GM19455 (cell line): Measurements from ENCODE around the gene LRP4.
"Not testable (repeated sequence)": the region's sequence is repeated elsewhere in the genome, so short reads cannot be mapped to it uniquely, and the experiment has no call there.

Experiments
- ATAC-seq: cut with Tn5 transposase; IDR thresholded peaks from one replicate; pipeline ENCODE4 v1.9.1; 2021; ENCODE audit not compliant: unreplicated experiment

Gene LRP4, protein sequence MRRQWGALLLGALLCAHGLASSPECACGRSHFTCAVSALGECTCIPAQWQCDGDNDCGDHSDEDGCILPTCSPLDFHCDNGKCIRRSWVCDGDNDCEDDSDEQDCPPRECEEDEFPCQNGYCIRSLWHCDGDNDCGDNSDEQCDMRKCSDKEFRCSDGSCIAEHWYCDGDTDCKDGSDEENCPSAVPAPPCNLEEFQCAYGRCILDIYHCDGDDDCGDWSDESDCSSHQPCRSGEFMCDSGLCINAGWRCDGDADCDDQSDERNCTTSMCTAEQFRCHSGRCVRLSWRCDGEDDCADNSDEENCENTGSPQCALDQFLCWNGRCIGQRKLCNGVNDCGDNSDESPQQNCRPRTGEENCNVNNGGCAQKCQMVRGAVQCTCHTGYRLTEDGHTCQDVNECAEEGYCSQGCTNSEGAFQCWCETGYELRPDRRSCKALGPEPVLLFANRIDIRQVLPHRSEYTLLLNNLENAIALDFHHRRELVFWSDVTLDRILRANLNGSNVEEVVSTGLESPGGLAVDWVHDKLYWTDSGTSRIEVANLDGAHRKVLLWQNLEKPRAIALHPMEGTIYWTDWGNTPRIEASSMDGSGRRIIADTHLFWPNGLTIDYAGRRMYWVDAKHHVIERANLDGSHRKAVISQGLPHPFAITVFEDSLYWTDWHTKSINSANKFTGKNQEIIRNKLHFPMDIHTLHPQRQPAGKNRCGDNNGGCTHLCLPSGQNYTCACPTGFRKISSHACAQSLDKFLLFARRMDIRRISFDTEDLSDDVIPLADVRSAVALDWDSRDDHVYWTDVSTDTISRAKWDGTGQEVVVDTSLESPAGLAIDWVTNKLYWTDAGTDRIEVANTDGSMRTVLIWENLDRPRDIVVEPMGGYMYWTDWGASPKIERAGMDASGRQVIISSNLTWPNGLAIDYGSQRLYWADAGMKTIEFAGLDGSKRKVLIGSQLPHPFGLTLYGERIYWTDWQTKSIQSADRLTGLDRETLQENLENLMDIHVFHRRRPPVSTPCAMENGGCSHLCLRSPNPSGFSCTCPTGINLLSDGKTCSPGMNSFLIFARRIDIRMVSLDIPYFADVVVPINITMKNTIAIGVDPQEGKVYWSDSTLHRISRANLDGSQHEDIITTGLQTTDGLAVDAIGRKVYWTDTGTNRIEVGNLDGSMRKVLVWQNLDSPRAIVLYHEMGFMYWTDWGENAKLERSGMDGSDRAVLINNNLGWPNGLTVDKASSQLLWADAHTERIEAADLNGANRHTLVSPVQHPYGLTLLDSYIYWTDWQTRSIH (N-terminal part only)

DNA sequence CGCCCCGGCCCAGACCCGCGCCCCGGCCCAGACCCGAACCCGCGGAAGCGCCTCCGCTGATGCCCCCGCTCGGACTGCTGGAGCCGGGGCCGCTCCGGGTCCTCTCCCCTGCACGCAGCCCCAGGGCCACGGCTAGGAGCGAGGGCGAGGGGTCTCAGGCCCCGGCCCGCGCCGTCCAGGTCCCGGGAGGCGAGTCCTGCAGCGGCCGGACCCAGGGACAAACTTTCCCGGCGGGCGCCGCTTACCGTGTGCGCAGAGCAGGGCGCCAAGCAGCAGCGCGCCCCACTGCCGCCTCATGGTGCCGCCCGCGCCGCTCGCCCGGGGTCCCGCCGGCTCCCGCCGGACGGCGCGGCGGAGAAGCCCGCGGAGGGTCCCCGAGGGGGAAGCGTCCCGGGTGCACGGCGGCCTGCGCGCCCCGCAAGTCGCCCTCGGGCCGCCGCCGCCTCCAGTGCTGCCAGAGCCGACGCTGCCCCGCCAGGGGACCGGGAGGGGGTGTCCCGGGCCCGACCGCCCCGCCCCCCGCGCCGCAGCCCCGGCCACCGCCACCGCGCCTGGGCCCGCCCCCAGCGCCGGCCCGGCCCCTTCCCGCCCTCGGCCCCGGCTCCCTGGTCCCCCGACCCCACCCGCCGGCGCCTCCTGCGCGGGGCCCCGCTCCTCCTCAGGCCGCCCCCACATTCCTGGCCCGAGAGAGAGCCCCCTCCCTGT is at the start of gene LRP4:
LRP4 (minus strand) TSS at position 468 of the 705 bp plus-strand sequence; CDS start at position 297, 171 bp downstream.
- ATAC-seq, result no peak

DNA sequence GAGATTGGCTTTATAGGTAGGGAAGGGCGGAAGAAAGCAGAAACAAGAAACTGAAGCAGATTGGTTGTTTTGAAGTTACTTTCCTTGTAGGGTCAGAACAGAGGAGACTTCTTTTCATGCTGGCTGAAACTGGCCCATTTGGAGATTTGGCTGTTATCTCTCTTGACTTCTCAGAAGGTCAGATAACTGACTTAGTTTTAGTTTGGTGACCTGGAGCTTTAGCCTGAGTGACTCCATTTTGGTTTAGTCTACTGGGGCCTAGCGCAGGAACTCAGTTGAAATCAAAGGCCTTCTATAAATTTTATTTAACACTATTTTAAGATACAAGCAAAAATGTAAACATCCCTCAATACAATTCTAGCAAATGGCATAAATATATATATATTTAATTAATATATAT is 49.6 kb upstream of the LRP4 start:
- ATAC-seq, result no peak

DNA sequence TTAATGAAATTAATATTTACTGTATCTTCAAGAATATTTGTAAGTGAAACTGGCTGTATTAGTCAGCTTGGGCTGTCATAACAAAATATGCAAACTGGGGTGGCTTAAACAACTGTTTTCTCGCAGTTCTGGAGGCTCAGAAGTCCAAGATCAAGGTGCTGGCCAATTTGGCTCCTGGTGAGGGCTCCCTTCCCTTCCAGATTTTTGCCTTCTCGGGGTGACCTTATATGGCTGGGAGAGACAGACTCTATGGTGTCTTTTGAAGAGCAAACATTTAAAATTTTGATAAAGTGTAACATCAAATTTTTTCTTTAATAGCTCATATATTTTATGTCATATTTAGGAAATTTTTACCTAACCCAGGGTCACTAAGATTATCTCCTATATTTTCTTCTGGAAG is 48.4 kb upstream of the LRP4 start:
- ATAC-seq, result no peak

DNA sequence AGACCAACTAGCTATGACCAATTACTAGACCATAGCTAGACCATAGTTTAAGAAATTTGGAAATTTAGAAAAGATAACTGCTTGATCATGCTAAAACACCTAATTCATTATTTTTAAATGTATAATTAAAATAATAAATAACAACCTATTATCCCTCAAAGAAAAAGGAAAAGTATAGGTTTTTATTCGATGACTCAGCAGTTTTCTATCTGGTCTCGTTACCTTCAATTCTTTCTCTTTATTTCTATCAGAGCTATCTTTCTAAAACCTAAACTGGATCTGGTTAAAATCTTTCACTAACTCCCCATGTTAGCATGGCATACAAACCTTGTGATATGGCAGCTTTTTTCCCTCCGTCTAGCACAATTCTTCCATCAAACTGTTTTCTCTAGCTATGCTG is 45.5 kb upstream of the LRP4 start:
- ATAC-seq, result no peak

DNA sequence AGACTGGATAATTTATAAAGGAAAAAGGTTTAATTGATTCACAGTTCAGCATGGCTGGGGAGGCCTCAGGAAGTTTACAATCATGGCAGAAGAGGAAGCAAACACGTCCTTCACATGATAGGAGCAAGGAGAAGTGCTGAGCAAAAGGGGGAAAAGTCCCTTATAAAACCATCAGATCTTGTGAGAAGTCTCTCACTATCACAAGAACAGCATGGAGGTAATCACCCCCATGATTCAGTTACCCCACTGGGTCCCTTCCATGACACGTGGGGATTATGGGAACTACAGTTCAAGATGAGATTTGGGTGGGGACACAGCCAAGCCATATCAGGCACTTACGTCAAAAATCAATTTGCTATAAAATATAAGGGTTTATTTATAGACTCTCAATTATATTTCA is 43.5 kb upstream of the LRP4 start:
- ATAC-seq, result not testable (repeated sequence)

DNA sequence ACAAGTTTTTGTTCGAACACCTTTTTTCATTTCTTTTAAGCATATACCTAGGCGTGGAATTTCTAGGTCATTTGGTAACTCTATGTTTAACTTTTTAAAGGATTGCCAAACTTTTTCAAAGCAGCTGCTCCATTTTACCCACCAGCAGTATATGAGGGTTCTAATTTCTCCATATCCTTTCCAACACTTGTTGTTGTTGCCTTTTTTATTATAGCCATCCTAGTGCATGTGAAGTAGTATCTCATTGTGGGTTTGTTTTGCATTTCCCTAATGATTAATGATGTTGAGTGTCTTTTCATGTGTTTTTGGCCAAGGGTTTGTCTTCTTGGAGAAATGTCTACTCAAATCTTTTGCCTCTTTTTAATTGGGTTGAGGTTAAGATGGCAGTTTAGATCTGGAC is 42.7 kb upstream of the LRP4 start:
- no peak for ATAC-seq

DNA sequence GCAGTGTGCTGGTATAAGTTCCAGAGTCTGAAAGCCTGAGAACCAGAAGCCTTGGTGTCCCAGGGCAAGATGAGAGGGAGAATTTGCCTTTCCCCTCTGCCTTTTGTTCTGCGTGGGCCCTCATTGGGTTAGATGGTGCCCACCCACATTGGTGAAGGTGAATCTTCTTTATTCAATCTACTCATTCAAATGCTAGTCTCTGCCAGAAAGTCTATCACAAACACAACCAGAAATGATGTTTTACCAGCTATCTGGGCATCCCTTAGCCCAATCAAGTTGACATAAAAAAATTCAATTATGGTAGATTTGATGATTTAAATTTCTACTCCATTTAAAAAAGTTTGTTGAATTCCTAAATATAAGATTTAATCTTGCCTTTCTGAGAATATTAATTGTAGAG is 40.4 kb upstream of the LRP4 start:
- no peak for ATAC-seq

DNA sequence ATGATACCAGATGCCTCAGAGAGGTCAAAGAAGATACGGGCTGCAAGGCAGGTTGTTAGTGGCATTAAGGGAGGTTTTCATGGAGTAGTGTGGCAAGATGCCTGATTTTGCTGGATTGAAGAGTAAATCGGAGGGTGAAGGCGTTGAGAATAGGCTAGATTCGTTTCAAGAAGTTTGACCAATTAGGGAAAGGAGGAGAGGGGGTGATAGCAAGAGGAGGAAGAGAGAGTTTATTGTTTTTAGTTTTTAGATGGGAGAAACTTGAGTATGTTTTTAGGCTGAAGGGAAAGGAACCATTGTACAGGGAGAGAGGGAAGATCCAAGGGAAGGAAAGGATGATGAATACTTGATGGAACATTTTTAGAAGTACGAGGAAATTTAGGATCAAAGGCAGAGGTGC is 34.7 kb upstream of the LRP4 start:
- no peak for ATAC-seq

DNA sequence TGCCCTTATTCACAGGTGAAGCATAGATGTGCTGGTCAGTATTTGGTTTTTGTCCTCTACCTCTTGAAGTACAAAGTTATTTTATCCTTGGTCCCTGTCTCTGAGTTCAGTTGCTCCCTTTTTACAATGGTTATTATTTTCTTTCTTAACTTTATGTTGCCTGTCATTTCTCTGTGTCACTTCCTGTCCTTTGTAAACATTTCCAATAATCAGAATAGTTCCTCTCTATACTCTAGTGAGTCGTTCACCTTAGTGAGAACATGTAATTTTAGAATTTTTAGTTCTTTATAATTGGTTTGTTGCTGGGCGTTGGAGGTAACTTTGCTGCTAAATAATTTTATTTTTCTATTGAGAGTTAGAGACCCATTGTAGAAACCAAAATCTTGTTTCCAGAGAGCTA is 34.2 kb upstream of the LRP4 start:
- ATAC-seq, result no peak

DNA sequence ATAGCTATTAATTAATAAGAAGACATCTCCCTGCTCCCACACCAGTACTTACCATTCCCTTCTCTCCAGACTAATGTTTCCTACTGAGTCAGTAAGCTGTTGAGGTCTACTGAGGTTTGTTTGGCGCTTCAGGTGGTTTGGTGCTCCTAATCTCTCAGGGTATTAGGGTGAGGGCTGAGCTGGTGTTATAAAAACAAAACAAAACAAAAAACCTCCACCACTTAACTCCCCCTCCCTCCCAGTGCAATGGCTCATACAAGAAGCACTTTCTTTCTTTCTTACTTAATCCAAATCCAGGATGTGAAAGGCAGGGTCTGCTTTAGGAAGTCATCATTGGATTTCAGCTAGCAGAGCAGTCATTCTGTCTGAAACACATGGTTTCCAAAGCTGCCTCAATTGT is 33.5 kb upstream of the LRP4 start:
- ATAC-seq, result no peak

DNA sequence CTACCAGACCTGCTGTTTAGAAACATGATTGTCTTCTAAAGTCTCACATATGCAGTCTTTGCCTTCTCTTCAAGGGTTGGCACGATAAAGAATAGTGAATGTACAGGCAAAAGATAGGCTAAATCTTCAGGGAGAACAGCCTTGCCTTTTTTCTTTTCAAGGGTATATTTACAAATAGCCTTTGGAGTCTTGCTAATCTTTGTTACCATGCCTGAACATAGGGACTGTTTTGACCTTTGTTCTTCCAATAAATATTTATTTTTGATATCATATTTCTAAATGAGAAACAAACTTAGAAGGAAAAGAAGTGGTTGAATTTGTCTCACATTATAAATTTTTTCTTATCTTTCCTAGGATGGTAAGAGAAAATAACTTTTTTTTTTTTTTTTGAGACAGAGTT is 30.9 kb upstream of the LRP4 start:
- ATAC-seq, result no peak

DNA sequence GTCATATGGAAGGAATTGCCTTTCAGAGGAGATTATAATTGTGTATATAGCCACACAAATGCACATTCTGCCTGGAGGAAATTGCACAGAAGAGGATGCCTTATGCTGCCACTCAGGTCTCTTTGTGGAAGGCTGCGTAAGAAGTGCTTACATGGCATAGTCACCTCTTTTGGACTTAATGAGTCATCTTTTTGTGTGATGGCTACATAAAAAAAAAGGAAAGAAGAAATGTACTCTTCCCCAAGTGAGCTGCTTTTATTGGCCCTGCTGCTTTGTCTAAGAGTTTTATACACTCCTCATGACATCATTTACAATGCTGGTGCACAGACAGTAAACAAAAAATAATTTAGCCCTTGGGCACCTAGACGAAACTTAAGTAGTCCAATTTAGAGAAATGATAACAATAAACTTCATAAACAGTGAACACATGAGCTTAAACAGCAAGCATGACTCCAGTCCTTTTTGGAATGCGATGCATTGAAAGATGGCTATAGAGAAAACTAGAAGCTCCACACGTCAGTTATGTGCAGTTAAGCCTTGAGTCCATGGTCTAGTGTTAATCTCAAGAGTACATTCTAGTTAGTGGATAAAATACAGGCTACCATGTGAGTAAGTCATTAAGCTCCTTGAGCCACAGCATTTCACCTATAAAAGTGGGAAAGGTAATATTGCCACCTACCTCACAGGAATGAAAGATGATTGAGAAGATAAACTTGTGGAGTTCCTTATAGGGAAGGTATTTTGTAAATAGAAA is 30.2 kb upstream of the LRP4 start:
- no peak for ATAC-seq

DNA sequence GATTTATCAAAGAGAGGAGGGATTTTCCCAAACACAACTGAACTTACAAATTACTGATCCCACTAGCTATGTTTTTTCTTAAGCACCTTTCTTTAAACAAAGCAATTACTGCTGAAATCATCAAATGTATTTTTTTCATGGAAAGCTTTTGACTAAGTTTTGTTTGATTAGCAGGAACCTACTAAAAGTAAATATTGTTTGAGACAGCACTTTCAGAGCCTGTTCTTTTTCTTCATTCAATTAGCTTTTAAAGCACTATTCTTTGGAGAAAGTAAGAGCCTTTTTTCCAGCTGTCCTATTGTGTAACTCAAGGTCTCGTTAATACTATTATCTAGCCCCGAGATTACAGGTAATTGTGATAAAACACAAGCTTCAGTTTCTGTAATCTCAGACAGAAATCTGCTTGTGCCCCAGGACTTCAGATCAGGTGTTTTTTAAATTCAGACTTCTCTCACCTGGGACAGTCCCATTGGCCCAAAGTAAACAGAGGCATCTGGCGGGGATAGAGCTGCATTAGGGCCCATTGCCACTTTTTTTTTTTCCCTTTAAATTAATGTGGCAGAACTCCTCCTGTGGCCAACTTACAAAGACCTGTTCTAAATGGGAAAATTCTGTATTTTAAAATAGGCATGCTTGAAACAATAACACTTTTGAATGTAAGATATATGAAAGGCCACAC is 29.2 kb upstream of the LRP4 start:
- ATAC-seq, result no peak

DNA sequence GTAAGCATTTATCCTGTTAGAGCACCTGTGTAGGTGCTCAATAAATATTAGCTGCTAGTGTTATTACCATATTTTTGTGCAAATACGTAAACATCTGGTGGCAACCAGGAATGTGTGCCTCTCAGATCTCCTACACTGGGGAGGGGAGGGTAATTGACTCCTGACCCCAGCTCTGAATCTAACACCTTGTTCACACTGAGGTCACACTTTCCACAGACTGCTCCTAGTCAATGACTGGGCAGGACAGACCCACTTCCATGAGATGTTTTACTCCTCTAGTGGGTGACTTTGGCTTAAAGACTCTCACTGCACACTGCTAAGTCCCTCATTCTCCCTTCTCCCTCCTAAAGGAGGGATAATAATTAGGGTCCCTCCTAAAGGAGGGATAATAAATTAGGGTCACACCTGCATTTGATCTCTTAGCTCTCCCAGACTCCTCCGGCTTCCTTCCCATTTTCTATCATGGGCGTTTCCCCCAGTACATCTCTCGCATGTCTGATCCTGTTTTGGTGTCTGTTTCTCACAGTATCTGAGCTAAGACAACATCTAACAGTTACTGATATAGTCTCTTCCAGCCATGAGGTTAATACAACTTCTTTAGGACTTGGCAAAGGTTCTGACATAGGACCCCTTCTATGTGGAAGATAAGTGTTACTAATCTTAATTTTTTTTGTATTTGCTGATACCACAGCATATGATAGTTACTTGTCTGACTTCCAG is 26.2 kb upstream of the LRP4 start:
- no peak for ATAC-seq

DNA sequence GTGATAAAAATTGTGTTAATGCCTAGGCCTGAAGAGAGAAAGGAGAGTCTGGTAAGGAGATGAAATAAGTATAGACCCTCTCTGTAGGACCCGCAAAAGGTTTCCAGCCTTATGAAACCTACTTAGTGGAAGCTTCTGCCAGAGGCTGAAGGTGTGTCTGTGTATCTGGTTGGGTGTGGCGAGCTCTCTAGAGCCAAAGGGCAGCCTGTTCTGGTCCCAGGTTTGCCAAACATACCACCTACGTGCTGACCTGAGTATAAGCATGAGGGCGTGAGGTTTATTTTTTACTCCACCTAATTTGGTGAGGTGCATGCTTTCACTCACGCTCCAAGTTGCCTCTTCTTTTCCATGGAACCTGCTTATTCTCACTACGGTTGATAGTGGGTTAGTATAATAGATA is 23.8 kb upstream of the LRP4 start:
- ATAC-seq, result no peak

DNA sequence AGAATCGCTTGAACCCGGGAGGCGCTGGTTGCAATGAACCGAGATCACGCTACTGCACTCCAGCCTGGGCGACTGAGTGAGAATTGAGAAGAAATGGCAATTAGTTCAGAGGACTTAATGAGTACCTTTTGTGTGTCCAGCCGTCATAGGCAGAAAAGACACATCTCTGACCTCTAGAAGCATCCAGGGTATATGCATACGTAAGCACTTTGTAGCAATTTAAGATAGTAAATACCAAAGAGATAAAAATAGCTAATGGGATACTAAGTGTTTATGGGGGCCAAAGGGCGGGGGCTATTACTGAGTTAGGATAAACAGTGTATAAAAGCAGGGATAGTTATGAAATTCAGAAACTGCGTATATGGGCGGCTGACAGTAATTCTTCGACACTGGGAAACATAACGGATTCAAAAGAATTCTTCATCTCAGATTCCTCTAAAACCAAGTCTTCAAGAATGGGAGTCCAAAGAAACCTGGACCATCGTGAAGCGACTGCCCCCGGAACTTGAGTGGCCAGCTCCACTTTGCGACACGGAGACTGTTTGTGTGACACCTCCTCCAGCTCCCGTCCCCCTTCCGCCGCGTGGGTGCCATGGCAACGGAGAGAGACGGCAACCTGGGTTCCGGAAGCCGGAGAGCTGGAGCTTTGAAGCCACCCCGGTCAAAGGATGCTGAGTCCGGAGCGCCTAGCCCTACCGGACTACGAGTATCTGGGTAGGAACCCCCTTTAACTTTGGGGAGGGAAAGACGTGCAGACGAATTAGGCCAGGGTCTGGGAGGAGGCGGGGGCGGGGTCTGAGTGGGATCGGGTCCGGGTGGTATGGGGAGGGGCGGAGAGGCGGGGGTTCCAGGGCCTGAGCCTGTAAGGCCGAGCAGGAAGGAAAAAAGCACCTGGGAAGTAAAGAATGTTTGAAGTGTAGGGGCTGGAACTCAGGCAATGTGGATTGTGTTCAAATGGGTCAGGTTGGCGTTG is 18.1 kb upstream of the LRP4 start, which contains the start of gene CSTPP1:
CSTPP1 (plus strand) TSS at position 624 of the 973 bp plus-strand sequence; CDS start at position 669, 45 bp downstream.
- ATAC-seq, result peak; percentile 92

DNA sequence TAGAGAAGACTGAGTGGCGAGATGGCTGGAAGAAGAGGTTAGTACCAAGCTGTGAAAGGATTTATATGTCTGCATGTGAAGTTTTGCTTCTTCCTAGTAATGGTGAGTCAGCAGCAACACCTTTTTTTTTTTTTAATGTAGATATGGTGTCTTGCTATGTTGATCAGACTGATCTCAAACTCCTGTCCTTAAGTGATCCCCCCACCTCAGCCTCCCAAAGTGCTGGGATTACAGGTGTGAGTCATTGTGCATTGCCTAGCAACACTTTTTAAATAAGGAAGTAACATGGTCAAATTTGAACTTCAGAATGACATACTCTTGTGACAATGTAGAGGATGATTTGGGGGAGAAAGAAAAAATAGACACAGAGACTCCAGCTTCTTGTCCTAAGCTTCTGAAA is 11.7 kb upstream of the LRP4 start:
- no peak for ATAC-seq
